Endometrium (tissue), 2 donors: Measurements from ENCODE around the gene GPR37L1.
"Not testable (repeated sequence)": the region's sequence is repeated elsewhere in the genome, so short reads cannot be mapped to it uniquely, and the experiment has no call there.

Experiments used
- FAIRE-seq: peaks from 2 replicates; lab custom pipeline; 2012; peaks lifted over from hg19 to GRCh38; lab: Jason Lieb, UNC
- donor health status: control.
- donor health status: control.

GPR37L1 gene

DNA sequence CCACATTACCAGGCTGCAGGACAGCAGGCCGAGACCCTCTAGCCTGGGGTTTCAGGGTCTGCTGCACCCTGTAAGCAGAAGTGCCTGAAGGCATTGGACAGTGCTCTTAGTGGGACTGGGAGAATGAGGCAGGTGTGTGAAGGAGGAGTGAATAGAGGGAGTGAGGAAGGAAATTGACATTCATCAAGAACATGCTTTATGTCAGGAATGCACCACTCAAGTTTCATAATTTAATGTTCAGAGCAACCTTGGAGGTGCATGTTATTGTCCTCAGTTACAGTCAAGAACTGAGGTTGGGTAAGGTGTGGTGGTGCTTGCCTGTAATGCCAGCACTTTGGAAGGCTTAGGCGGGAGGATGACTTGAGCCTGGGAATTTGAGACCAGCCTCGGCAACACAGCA is 11.7 kb upstream of the GPR37L1 start:
- FAIRE-seq = no peak

DNA sequence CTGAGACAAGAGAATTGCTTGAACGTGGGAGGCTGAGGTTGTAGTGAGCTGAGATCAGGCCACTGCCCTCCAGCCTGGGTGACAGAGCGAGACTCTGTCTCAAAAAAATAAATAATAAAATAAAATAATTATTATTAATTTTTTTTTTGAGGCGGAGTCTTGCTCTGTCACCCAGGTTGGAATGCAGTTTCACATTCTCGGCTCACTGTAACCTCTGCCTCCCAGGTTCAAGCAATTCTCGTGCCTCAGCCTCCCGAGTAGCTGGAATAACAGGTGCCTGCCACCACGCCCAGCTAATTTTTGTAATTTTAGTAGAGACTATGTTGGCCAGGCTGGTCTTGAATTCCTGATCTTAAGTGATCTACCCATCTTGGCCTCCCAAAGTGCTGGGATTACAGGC is 11.1 kb upstream of the GPR37L1 start:
- FAIRE-seq = not testable (repeated sequence)

DNA sequence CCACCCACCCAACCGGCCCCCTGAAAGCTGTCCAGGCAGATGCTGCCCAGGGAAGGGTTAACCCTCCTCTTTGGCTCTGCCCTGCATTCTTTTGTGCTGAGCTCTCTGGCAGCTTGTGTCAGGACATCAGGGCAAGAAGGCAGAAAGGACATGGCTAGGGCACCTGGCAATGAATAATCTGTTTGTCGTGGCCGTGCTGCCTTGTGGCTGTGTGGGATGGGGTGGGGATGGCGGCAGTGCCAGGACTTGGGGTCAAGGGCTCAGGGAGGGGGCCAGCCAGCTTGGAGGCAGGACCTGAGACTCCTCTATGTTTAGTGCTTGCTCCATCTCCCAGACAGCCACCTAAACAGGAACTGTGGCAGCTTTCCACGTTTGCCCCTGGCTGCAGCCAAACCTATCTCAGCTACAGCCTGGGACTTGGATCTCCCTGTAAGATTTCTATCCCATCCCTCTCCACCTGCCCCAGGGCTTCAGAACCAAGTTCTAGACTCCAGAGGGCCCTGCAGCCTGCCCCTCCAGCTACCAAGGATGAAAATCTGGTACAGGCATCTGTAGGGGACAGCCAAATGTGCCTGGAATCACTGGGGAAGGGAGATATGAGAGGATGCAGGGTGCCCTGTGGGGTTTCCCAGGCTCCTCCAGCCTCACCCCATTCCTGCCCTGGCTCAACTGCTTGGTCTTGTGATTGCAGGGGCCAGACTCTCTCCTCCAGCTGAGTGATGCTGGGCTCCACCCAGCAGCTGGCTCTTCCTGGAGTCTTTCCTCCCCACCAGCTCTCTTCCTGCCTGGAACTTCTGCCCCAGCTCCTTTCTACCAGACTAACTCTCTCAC is 9.6 kb upstream of the GPR37L1 start:
- FAIRE-seq = no peak

DNA sequence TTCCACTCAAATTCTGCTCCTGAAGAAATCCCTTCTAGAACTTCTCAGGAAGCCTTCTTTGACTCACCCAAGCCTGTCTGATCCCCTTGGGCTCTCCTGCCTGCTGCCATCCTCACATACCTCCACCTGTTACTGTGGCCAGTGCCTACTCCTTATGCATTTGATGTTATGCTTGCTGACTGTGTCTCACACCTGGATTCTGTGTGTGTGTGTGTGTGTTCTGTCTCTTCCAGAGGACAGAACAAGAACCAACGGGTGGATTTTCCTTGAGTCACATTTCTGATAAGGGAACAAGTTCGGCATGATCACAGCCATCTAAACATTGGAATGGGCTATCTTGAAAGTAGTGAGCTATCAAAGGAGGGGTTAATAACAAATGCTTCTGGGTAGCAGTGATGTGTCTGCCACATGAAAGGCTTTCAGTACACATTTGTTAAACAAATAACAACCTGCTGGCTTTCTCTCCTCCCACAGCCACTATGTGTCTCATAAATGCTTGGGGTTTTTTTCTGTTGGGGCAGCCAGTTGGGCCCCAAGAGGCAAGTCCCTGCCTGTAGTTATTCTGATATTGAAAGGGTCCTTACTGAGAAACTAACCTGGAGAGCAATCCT is 8.9 kb upstream of the GPR37L1 start:
- FAIRE-seq = no peak

DNA sequence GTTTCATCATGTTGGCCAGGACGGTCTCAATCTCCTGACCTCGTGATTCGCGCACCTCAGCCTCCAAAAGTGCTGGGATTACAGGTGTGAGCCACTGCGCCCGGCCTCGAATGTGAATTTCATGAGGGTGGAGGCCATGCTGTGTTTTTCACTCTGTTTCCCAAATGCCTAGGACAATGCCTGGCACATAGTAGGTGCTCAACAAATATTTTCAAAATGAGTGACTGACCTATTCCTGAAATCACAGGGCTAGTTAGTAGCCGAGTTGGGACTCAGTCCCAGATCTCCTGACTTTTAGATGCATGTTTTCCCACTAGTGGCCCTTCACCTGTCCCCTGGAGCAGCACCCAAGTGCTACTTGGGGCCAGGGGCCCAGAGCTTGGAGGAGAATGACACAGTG is 6.4 kb upstream of the GPR37L1 start:
- no peak for FAIRE-seq

DNA sequence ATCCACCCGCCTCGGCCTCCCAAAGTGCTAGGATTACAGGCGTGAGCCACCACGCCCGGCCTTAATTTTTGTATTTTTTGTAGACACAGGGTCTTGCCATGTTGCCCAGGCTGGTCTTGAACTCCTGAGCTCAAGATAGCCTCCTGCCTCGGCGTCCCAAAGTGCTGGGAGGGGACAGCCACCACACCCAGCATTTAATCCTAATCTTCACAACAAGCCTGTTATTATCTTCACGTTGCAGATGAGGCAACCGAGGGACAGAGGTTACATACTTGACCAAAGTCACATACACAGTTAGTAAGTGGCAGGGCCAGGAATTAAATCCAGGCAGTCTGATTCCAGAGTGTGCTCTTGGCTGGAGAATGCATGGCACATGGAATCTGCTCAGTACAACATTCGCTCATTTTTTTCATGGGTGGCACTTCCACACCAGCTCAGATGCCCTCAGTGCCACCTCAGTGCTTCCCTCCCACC is 4.8 kb upstream of the GPR37L1 start:
- FAIRE-seq = no peak

DNA sequence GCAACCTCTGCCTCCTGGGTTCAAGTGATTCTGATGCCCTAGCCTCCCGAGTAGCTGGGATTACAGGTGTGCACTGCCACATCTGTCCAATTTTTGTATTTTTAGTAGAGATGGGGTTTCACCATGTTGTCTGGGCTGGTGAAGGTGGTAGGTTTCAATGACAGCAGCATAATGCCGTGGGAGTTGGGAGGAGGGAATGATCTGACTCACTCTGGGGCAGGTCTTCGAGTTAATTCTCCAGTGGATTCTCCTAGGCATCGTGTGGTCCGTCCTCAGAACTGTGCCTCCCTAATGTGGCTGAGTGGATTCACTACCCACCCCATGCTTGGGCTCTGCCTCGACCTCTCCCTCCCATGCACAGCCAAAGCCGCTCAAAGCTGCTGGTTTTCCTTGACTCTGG is 1.7 kb upstream of the GPR37L1 start:
- FAIRE-seq = no peak

DNA sequence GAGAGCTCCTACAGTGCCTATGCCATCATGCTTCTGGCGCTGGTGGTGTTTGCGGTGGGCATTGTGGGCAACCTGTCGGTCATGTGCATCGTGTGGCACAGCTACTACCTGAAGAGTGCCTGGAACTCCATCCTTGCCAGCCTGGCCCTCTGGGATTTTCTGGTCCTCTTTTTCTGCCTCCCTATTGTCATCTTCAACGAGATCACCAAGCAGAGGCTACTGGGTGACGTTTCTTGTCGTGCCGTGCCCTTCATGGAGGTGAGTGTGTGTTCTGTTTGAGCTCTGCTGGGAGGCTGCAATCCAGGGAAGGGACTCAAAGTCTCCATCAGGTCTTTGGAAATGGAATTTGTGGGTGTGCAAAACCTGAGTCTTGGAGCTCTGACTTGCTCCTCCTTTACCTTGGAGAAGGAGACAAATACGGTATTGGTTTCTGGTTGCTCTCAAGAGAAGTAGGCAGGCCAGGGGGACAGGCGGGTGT is 658 bp downstream of the GPR37L1 start:
- FAIRE-seq = no peak

DNA sequence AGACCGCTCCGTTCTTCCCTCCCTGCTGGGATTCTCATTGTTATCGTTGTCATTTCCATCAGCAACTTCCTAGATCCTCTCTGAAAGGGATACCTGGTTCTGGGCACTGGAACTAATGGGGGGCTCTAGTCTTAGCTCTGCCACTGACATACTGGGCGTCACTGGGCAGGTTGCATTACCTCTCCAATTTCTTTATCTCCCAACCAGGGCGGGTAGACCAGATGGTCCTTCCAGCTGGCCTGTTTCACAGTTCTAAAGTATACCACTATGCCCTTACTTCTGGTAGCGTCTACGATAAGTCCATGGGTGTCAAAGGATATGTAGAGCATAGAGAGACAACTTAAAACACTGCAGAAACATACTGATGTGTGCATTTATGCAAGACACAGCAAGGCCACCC is 1.4 kb downstream of the GPR37L1 start:
- no peak for FAIRE-seq

DNA sequence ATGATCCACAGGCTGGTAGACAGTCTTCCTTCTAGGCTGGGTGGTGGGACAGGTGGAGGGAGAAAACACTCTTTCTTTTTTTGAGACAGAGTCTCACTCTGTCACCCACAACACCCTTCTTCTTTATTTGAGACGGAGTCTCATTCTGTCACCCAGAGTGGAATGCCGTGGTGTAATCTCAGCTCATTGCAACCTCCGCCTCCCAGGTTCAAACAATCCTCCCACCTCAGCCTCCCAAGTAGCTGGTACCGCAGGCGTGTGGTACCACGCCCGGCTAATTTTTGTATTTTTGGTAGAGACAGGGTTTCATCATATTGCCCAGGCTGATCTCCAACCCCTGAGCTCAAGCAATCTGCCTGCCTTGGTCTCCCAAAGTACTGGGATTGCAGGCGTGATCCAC is 2.9 kb downstream of the GPR37L1 start:
- no peak for FAIRE-seq

DNA sequence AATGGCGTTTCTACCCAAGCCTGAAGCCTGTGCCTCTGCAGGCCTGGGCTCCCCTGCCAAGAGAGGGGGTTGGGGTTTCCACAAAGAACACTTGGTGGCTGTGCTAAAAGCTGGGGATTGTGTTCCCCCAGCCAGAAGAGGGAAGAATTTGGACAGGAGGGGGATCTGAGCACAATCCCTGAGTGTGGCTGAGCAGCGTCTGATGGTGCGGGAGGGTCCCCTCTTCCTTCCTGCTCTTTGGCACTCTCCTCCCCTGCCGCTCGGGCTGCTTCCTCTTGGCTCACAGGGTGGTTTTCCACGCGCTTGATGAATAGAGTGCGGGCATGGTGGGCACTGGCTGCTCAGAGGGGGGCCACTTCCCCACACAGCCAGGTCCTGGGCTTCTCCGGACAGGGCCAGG is 3.7 kb downstream of the GPR37L1 start:
- FAIRE-seq = no peak

DNA sequence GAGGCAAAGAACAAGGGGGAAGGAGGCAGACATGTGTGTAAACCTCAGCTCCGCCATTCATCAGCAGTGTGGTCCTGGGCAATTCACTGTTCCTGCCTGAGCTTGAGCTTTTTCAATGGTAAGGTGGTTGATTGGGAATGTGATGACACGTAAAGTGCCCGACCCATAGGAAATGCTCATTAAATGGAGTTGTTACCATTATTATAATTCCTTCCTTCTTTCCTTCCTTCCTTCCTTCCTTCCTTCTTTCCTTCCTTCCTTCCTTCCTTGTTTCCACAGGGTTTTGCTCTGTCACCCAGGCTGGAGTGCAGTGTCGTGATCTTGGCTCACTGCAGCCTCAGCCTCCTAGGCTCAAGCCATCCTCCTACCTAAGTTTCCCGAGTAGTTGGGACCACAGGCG is 4.3 kb downstream of the GPR37L1 start:
- FAIRE-seq = no peak

DNA sequence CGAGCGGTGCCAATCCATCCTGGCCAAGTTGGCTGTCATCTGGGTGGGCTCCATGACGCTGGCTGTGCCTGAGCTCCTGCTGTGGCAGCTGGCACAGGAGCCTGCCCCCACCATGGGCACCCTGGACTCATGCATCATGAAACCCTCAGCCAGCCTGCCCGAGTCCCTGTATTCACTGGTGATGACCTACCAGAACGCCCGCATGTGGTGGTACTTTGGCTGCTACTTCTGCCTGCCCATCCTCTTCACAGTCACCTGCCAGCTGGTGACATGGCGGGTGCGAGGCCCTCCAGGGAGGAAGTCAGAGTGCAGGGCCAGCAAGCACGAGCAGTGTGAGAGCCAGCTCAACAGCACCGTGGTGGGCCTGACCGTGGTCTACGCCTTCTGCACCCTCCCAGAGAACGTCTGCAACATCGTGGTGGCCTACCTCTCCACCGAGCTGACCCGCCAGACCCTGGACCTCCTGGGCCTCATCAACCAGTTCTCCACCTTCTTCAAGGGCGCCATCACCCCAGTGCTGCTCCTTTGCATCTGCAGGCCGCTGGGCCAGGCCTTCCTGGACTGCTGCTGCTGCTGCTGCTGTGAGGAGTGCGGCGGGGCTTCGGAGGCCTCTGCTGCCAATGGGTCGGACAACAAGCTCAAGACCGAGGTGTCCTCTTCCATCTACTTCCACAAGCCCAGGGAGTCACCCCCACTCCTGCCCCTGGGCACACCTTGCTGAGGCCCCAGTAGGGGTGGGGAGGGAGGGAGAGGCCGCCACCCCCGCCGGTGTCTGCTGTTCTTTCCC is 5.3 kb downstream of the GPR37L1 start:
- no peak for FAIRE-seq

DNA sequence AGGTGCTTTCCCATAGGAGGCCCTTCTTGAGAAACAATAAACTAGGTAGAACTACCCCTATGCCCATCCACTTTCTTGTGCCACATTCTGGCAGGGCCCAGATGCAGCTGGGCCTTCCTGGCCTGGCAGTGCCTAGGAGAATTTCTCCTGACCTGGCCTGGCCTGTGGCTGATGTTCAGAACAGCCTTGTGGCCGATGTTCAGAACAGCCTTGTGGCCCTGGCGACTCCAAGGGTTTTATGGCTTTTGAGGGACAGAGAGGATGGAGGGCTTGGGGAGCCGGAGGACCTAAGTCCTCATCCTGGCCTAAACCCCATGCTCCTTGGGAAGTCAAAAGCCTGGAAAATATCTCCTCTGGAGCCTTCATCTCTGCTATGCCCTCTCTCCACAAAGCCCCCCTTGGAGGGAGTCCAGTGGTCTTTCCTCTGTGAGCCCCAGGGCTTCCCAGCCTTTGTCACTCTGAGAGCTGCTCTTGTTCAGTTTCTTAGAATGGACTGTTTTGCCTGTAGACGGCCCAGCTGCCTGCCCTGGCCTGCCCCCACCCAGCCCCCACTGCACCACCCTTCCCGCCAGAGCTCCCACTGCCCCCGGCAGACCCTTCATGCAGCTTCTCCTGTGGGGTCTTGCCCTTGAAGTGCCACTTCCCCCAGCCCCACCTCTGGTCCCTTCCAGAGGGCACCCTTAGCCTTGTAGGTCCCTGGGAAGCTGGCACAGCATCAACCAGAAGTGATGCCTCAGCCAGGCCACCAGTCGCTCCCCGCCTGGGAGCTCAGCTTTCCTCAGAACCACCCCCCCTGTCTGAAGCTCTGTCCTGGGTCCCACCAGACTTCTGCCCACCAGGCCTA is 7.0 kb downstream of the GPR37L1 start:
- no peak for FAIRE-seq

DNA sequence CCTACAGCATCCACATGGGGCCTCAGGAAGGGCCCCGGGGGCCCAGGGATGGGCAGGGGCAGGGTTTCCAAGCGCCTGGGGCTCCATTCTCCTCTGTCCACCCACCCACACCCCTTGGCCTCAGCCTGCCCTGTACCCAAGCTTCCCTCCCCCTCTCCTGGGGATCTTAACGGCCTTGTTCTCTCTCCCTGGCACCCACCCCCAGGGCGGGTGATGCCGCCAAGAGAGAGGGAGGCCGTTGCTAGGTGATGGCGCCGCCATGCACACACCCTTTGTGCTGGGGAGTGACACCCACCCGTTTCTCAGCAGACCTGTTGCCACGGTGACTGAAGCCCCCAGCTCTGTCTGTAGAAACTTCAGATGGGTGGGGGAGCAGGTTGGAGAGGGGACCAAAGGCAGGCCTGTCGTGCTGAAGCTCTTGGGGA is 7.6 kb downstream of the GPR37L1 start:
- FAIRE-seq = no peak

DNA sequence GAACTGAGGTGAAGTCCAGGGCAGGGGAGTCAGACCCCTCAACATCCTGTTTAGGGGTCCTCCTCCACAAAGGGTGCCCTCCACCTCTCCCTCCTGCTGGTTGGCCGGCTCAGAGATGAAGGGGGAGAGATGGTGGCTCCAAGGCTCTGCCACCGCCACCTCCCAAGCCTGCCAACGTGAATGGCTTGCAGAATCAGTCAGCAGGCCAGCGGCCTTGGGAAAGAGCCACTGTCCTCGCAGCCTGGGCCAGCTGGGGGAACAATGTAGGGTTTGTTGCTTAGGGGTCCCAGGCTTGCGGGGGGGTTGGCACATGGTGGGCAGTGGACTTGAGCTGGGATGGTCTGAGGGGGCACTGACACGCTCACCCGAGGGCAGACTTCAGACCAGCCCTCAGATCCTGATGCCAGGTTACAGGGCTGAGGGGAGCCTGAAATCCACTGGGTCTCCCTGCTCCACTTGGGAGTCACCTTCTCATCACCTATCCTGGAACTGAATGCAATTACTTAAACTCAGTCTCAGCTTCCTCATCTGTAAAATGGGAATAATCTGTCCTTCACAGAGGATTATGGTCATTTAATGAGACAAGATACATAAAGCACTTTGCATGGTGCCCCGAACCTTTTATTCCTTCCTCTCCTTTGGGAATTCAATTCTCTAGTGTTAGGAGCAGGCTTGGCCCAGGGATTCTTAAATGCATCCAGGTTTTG is 8.3 kb downstream of the GPR37L1 start:
- FAIRE-seq = no peak

DNA sequence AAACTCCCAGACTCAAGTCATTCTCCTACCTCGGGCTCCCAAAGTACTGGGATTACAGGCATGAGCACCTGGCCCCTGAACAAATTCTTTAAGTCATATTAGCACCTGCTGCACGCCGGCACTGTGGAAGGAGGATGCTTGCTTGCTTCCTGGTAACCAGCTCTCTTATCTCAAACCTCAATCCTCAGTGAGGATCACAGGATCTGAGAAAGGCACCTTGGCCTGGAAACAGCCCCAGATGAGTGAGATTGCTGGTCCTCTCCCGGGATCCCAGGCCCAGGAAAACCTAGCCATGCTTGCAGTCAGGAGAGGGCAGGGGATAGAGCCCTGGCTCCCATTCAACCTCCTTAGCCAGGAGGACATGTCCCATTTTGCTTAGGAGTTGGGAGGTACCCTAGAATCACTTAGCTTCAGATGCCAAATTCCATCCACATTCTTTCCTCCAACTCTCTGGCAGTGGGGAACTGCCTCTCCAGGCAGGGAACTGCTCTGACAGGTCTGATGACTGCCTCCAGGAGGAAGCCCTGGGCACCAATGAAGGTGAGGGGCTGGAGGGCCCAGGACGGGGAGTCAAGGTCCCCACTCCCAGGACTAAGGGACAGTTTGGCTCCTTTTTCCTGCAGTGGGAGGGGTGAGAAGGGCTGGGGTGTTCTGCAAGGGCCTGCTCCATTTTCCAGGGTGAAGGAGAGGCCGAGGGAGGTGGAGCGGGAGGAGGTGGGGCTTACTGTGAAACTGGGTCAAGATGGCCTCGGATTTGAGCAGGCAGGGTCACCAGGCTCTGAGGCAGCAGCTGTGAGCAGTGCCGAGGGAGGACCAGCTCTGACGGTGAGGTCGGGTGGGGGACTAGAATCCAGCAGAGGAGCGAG is 9.5 kb downstream of the GPR37L1 start:
- FAIRE-seq = no peak

DNA sequence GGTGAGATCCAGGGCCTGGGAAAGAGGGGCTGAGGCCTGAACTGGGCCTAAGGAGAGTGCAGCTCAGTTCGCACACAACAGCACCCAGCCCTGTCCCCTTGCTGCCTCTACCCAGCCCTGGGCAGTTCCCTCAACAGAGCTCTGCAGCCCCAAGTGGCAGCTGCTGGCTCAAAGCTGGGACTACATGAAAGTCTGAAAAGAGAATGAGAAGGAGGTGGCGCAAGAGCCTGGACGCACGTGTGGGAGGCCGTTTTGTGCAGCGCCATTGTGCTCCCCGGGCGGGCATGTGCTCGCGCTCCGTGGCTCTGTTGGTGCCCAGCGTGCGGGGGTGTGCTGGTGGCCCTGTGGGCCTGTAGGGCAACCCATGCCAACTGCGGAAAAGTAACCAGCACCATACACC is 10.3 kb downstream of the GPR37L1 start:
- FAIRE-seq = no peak

DNA sequence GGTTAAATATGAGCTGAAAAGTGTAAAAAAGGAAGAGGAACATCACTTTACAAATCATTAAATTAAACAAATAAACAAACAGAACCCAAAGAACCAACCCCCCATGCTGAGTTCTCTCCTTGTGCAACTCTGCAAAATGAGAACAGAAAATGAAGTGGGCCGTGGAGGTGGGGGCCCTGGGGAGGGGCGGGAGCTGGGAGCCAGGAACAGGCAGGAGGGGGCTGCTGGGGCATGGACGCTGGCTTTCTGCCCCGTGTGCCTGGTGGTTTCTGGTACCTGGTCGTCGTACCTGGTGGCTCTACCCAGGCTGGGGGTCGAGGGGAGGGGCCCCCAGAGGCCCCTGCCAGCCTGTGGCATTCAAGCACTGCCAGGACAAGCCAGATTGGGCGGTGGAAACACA is 10.8 kb downstream of the GPR37L1 start:
- no peak for FAIRE-seq

DNA sequence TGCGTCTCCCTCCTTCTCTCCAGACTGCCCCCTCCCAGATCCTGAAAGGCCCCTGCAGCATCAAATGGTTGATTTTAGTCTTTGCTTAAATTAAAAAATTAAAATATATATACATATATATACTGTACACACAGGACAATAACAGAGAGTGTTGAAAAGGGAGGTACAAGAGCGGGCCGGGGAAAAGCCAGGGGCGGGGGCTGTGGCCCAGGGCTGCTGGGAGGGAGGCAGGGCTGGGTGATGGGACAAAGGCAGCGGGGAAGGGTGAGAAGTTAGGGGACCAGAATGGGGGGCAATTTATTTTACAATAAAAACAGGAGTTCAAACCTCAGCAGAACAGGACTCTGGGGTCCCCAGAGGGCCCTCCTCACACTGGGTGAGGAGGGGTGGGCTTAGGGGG is 11.3 kb downstream of the GPR37L1 start:
- no peak for FAIRE-seq
